NK-92 (cell line): ENCODE data around the gene NFKBIE.

Experiments used
- DNase-seq: peaks from one replicate; lab custom pipeline; 2025; ENCODE audit not compliant: unreplicated experiment; lab: John Stamatoyannopoulos, UW

NFKBIE gene

DNA sequence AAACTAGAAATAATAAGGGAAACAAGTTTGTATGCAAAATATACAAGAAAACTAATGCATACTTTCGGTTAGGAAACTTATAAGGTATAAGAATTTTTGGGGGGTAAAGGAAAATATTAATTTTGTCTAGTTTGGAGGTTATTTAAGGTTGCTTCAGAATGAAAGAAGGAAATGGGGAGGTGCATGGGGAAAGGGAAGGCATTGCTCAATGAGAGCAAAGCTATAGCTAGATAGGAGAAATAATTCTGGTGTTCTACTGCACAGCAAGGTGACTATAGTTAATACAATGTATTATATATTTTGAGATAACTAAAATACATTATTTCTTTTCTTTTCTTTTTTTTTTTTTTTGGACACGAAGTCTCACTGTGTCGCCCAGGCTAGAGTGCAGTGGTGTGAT is 54.1 kb downstream of the NFKBIE start:
- DNase-seq: no peak
